ENCODE results near the gene GNB2.

DNA sequence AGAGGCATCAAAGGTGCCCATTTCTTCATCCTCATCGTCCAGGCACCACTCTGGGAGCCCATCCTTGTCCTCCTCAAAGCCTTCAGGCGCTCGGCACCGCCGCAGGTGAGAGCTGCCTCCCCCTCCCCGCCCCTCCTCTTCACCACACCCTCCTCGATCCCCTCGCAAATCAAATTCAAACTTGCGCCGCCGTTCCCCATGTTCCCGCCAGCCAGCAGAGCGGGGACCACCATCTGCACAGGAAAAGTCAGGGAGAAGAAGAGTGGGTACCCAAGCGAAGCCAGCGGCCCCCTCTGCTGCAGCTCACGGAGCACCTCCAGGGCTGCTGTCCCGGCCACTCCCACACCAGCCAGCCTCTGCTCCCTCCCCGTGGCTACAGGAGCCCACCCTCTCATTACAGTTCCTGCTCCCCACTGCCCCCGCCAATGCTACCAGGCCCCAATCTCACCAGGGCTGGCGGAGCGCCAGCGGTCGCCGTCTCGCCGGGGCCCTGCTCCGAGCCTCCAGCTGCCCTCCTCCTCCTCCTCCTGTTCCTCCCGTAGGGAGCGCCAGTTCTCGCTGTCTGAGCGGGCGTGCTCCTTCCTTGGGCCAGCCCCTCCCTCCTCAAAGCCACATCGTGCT lies 12.8 kb downstream of the GNB2 start:
- no peak for TF ChIP-seq CTCF (conservative IDR thresholded peaks at IDR 0.05 in 1 of 2, IDR thresholded peaks at IDR 0.05 in 1 of 2; ENCODE audit: extremely low read depth in 1 of 2, insufficient read depth in 1 of 2, low read depth in 1 of 2, low read length in 2 of 2)
- no peak for TF ChIP-seq EZH2 (IDR thresholded peaks at IDR 0.05; ENCODE audit: borderline replicate concordance, low read length)

All from mammary epithelial cell (primary cell).